Hepatocyte (in vitro differentiated cells): ENCODE measurements around the gene EHD3.

Experiments used
- EZH2 ChIP-seq: fragments of 200-600 bp; sonication (generic); IDR thresholded peaks from 2 replicates; pipeline ENCODE4 v1.6.1; 2016; ENCODE audit warnings: antibody characterized with exemption, mild to moderate bottlenecking, borderline replicate concordance
- EZH2phosphoT487 ChIP-seq: fragments of 200-600 bp; sonication (generic); IDR thresholded peaks from one replicate; pipeline ENCODE4 v1.6.1; 2018; ENCODE audit warnings: antibody characterized with exemption, mild to moderate bottlenecking, low read depth, moderate library complexity; ENCODE audit not compliant: unreplicated experiment, severe bottlenecking
- TF ChIP-seq, protein P1 (sequence below): fragments of 200-600 bp; sonication (generic); IDR thresholded peaks from 2 replicates; pipeline ENCODE4 v1.5.1; 2016; ENCODE audit warnings: antibody characterized with exemption, mild to moderate bottlenecking; ENCODE audit not compliant: poor library complexity

DNA sequence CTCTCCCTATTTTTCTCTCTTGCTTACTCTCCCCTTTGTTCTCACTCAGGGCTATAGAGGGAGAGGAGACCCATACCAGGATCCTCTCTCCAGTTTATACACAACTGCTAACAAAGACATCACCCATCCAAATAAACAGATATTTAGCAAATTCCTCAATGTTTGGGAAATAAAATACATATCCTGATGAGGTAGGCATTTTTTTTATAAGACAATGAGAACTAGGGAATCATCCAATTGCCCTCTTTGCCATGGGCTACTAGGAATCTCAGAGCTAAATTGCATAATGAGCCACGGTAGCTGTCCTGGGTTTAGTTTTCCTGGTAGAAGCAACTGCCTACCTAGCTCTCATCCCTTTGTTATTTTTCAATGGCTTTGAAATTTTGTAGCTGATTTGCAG is 43.8 kb upstream of the EHD3 start:
- TF ChIP-seq, protein P1, sequence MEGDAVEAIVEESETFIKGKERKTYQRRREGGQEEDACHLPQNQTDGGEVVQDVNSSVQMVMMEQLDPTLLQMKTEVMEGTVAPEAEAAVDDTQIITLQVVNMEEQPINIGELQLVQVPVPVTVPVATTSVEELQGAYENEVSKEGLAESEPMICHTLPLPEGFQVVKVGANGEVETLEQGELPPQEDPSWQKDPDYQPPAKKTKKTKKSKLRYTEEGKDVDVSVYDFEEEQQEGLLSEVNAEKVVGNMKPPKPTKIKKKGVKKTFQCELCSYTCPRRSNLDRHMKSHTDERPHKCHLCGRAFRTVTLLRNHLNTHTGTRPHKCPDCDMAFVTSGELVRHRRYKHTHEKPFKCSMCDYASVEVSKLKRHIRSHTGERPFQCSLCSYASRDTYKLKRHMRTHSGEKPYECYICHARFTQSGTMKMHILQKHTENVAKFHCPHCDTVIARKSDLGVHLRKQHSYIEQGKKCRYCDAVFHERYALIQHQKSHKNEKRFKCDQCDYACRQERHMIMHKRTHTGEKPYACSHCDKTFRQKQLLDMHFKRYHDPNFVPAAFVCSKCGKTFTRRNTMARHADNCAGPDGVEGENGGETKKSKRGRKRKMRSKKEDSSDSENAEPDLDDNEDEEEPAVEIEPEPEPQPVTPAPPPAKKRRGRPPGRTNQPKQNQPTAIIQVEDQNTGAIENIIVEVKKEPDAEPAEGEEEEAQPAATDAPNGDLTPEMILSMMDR, result no peak
- TF ChIP-seq EZH2 (no peak), EZH2phosphoT487 (no peak)
